ENCODE measurements around the gene CCDC170. TPM values are rescaled to one million over a fixed set of nuclear protein-coding genes. Genes with fewer than 3 reads are reported as not detected.

Gene CCDC170
- total RNA-seq, 1 donor from 2014 or later, result 0.07 TPM

DNA sequence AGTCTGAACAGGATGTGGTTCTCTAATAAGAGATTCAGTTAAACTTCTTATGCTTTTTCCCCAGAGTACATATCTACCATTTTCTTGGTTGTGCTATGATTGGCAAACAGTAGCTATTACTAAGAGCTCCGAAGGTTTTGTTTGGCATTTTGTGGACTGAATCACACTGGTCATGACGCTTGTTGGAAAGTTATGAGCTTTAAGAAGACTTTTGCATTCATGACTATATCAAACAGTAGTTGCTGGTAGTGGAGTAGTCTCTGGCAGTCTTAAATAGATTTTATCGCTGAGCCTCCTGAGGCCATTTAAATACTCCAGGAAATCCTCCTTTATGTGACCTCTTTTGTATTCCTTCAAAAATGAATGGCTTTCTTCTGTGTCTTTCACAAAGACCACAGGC, 40.8 kb downstream of the CCDC170 start:
- Histone ChIP-seq H3K79me2 (ENCODE audit: low read depth) (no peaks in the 10 kb centered on the region), H3F3A (ENCODE audit: low read depth) (no peaks in the 10 kb centered on the region), H3K4me3 (no peak overlapping the region), H3K9me3 (ENCODE audit: low read depth) (no peaks in the 10 kb centered on the region), H3K27me3 (no peaks in the 10 kb centered on the region), H3K4me2 (no peak overlapping the region), H3K4me1 (no peaks in the 10 kb centered on the region), H3K9ac (no peak overlapping the region), H2AFZ (replicated peaks) (peak overlapping the region; percentile 21), H4K20me1 (ENCODE audit: low read depth) (no peaks in the 10 kb centered on the region), H3K27ac (no peak overlapping the region), H3K36me3 (no peaks in the 10 kb centered on the region)
- Mint-ChIP-seq H3K36me3 (no peaks in the 10 kb centered on the region), H3K4me1 (no peaks in the 10 kb centered on the region), H3K9me3 (peaks cover 4% of the 10 kb centered on the region), H3K27me3 (ENCODE audit: insufficient read depth, low read depth) (no peaks in the 10 kb centered on the region), H3K27ac (no peak overlapping the region), H3K4me3 (no peak overlapping the region)
- DNase-seq (ENCODE audit: low spot score), result no peak
- no peak for TF ChIP-seq EZH2phosphoT487 (IDR thresholded peaks at IDR 0.05)
- TF ChIP-seq CTCF (IDR thresholded peaks at IDR 0.05), result no peak
- no peak for TF ChIP-seq EZH2 (IDR thresholded peaks at IDR 0.05)

- H3K4me3 Mint-ChIP-seq, result no peak overlapping the region
- no peaks in the 10 kb centered on the region for H3K27me3 ChIP-seq
- no peaks in the 10 kb centered on the region for H3K9me3 ChIP-seq (ENCODE audit: low read depth)
- no peak overlapping the region for H3K27ac ChIP-seq
- H3K27me3 Mint-ChIP-seq (ENCODE audit: insufficient read depth, low read depth), result no peaks in the 10 kb centered on the region
- no peaks in the 10 kb centered on the region for H3K4me1 ChIP-seq
- no peaks in the 10 kb centered on the region for H3K36me3 ChIP-seq
- no peaks in the 10 kb centered on the region for H3K36me3 Mint-ChIP-seq
- H3K9ac ChIP-seq, result no peak overlapping the region
- no peaks in the 10 kb centered on the region for H3K79me2 ChIP-seq (ENCODE audit: low read depth)
- no peaks in the 10 kb centered on the region for H3K4me1 Mint-ChIP-seq
- no peak for DNase-seq (ENCODE audit: low spot score)
- no peak overlapping the region for H3K4me2 ChIP-seq
- no peak overlapping the region for H2AFZ ChIP-seq (replicated peaks)
- no peak overlapping the region for H3K27ac Mint-ChIP-seq
- TF ChIP-seq EZH2phosphoT487 (IDR thresholded peaks at IDR 0.05) (no peak), EZH2 (IDR thresholded peaks at IDR 0.05) (no peak), CTCF (IDR thresholded peaks at IDR 0.05) (no peak)
- peaks cover 6% of the 10 kb centered on the region for H3K9me3 Mint-ChIP-seq
- H3K4me3 ChIP-seq, result no peak overlapping the region
- H4K20me1 ChIP-seq (ENCODE audit: low read depth), result no peaks in the 10 kb centered on the region
- H3F3A ChIP-seq (ENCODE audit: low read depth), result no peaks in the 10 kb centered on the region
These were observed 41.8 kb downstream of the CCDC170 start for GRCh38 chr6:151535476-151536187.

- TF ChIP-seq EZH2phosphoT487 (IDR thresholded peaks at IDR 0.05) (no peak), EZH2 (IDR thresholded peaks at IDR 0.05) (no peak), CTCF (IDR thresholded peaks at IDR 0.05) (no peak)
- no peak overlapping the region for H3K4me2 ChIP-seq
- H4K20me1 ChIP-seq (ENCODE audit: low read depth), result no peaks in the 10 kb centered on the region
- H3K4me1 ChIP-seq, result no peaks in the 10 kb centered on the region
- no peak overlapping the region for H2AFZ ChIP-seq (replicated peaks)
- Mint-ChIP-seq H3K27ac (no peak overlapping the region), H3K4me1 (no peaks in the 10 kb centered on the region), H3K4me3 (no peak overlapping the region), H3K27me3 (ENCODE audit: insufficient read depth, low read depth) (no peaks in the 10 kb centered on the region), H3K36me3 (no peaks in the 10 kb centered on the region), H3K9me3 (peaks cover 9% of the 10 kb centered on the region)
- no peak overlapping the region for H3K27ac ChIP-seq
- no peaks in the 10 kb centered on the region for H3K9me3 ChIP-seq (ENCODE audit: low read depth)
- no peaks in the 10 kb centered on the region for H3K79me2 ChIP-seq (ENCODE audit: low read depth)
- no peaks in the 10 kb centered on the region for H3F3A ChIP-seq (ENCODE audit: low read depth)
- no peaks in the 10 kb centered on the region for H3K36me3 ChIP-seq
- no peak overlapping the region for H3K9ac ChIP-seq
- no peaks in the 10 kb centered on the region for H3K27me3 ChIP-seq
- H3K4me3 ChIP-seq, result no peak overlapping the region
- no peak for DNase-seq (ENCODE audit: low spot score)
These were observed 42.3 kb downstream of the CCDC170 start for GRCh38 chr6:151536188-151536479.

Data from neural progenitor cell (in vitro differentiated cells).